ENCODE data around the gene MYG1. TPM values are rescaled to one million over a fixed set of nuclear protein-coding genes. Genes with fewer than 3 reads are reported as not detected.
"Not testable (repeated sequence)": the region's sequence is repeated elsewhere in the genome, so short reads cannot be mapped to it uniquely, and the experiment has no call there.

MYG1 gene
- total RNA-seq, 1 donor from 2014 or later, result 27.5 TPM

DNA sequence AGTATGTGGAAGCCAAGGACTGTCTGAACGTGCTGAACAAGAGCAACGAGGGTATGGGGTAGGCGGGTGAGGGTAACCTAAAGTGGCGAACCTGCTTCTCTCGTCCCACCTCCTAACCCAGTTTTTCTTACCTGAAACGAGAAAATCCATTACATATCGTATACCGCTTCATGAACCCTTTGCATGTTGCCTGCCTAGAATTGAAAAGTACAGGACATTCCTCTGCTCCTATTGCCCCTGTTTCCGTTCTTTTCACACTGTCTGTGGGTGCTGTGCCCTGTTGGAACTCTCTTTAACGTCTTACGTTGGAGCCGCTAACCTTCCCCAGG, 3.6 kb upstream of the MYG1 start:
- TF ChIP-seq, protein P1, sequence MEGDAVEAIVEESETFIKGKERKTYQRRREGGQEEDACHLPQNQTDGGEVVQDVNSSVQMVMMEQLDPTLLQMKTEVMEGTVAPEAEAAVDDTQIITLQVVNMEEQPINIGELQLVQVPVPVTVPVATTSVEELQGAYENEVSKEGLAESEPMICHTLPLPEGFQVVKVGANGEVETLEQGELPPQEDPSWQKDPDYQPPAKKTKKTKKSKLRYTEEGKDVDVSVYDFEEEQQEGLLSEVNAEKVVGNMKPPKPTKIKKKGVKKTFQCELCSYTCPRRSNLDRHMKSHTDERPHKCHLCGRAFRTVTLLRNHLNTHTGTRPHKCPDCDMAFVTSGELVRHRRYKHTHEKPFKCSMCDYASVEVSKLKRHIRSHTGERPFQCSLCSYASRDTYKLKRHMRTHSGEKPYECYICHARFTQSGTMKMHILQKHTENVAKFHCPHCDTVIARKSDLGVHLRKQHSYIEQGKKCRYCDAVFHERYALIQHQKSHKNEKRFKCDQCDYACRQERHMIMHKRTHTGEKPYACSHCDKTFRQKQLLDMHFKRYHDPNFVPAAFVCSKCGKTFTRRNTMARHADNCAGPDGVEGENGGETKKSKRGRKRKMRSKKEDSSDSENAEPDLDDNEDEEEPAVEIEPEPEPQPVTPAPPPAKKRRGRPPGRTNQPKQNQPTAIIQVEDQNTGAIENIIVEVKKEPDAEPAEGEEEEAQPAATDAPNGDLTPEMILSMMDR (IDR thresholded peaks at IDR 0.05), result no peak
- H3K9me3 ChIP-seq, result no peaks in the 10 kb centered on the region
- H3K27ac ChIP-seq, result peak overlapping the region; percentile 85 to 92
- DNase-seq (ENCODE audit: low spot score in 2 of 2), result no peak
- intact Hi-C loops (cut with DNase I), result loop anchor here (1.0 to 5.0 kb wide), 3 partner anchors 25 to 77 kb away; partner anchors contain the start of genes AAAS and RARG
- H3K36me3 ChIP-seq, result peaks cover 0 to 14% of the 10 kb centered on the region in 2 donors
- H3K4me1 ChIP-seq, result peaks cover 10 to 26% of the 10 kb centered on the region in 2 donors
- H3K27me3 ChIP-seq, result no peaks in the 10 kb centered on the region
- peak overlapping the region; percentile 56 to 90 for H3K4me3 ChIP-seq

DNA sequence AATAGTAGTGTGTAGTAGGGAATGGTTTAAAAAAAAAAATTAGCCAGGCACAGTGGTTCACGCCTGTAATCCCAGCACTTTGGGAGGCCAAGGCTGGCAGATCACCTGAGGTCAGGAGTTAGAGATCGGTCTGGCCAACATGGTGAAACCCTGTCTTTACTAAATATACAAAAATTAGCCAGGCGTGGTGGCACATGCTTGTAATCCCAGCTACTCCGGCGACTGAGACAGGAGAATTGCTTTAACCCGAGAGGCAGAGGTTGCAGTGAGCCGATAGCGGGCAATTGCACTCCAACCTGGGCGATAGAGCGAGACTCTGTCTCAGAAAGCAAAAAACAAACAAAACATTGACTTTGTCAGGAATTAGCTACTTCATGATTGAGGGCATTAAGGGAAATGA, 2.4 kb upstream of the MYG1 start:
- peaks cover 10 to 31% of the 10 kb centered on the region in 2 donors for H3K4me1 ChIP-seq
- not testable (repeated sequence) for H3K27me3 ChIP-seq; H3K27ac ChIP-seq; DNase-seq (ENCODE audit: low spot score in 2 of 2); H3K9me3 ChIP-seq; H3K4me3 ChIP-seq
- intact Hi-C loops (cut with DNase I), result loop anchor here (5.0 kb wide), 1 partner anchor 65 kb away; the partner anchor contains the start of gene RARG
- H3K36me3 ChIP-seq, result peaks cover 0 to 19% of the 10 kb centered on the region in 2 donors

DNA sequence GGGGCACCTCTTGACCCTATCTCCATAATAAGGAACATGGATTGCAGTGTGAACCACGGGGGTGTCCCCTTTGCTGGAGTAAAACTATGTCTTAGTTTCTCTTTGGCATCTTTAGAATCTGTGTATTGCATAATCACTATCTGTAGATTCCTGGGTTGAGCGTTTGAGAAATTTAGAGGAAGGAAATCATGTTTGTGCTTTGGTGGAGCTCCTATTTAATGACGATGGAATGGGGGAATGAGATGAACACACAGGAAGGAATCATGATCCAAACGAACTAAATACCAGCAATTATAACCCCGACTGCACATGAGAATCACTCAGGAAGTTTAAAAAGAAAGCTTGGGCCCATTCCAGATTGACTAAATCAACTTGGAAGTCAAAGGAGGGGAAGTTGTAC, 1.3 kb upstream of the MYG1 start:
- TF ChIP-seq, protein P1 (IDR thresholded peaks at IDR 0.05), result no peak
- Histone ChIP-seq H3K27me3 (no peaks in the 10 kb centered on the region), H3K4me1 (peaks cover 10 to 31% of the 10 kb centered on the region in 2 donors), H3K27ac (peak overlapping the region; percentile 57 to 69), H3K9me3 (no peaks in the 10 kb centered on the region), H3K4me3 (no peak overlapping the region), H3K36me3 (peaks cover 4 to 30% of the 10 kb centered on the region in 2 donors)
- intact Hi-C loops (cut with DNase I), result loop anchor here (5.0 kb wide), 1 partner anchor 66 kb away; the partner anchor contains the start of gene RARG
- DNase-seq (ENCODE audit: low spot score in 2 of 2), result no peak

DNA sequence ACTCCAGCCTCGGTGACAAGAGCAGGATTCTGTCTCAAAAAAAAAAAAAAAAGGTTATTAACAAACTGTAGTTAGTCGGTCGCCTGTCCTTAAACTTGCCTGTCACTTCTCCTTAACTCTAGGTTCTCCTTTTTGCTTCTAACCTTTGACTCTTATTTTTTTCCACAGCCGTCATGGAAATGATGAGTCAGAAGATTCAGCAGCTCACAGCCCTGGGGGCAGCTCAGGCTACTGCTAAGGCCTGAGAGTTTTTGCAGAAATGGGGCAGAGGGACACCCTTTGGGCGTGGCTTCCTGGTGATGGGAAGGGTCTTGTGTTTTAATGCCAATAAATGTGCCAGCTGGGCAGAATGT, 418 bp upstream of the MYG1 start:
- H3K9me3 ChIP-seq, result no peaks in the 10 kb centered on the region
- peaks cover 8 to 34% of the 10 kb centered on the region in 2 donors for H3K36me3 ChIP-seq
- intact Hi-C loops (cut with DNase I), result loop anchor here (1.0 to 5.0 kb wide), 2 partner anchors 22 to 67 kb away; partner anchors contain the start of genes AAAS and RARG
- H3K27me3 ChIP-seq, result no peaks in the 10 kb centered on the region
- H3K4me1 ChIP-seq, result peaks cover 10 to 31% of the 10 kb centered on the region in 2 donors
- TF ChIP-seq, protein P1 (IDR thresholded peaks at IDR 0.05), result peak in 1 of 3 experiments; percentile 2
- peak in 1 of 2 donors; percentile 73 for DNase-seq (ENCODE audit: low spot score in 2 of 2)
- peak overlapping the region; percentile 57 to 69 for H3K27ac ChIP-seq
- H3K4me3 ChIP-seq, result peak overlapping the region; percentile 65 to 83

DNA sequence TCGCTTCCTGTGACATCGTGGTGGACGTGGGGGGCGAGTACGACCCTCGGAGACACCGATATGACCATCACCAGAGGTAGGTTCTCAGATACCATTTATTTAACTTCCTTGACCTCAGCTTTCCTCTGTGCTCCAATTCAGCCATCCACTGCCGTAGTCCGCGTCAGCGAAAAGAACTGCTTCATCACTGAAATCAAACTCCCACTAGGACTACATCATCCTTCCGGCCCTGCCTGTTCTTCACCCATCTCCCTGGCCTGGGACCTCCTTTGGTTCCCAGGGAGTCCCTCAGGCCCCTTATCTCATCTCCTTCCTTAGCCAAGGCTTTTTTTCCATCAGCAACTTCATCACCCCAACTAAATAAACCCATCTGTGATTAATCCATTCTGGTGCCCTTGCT, 692 bp downstream of the MYG1 start:
- intact Hi-C loops (cut with DNase I), result no loop called here
- Histone ChIP-seq H3K27ac (peak overlapping the region; percentile 57 to 69), H3K9me3 (no peaks in the 10 kb centered on the region), H3K4me3 (peak overlapping the region; percentile 65 to 83), H3K27me3 (no peaks in the 10 kb centered on the region), H3K4me1 (peaks cover 10 to 28% of the 10 kb centered on the region in 2 donors), H3K36me3 (peaks cover 10 to 40% of the 10 kb centered on the region in 2 donors)
- DNase-seq (ENCODE audit: low spot score in 2 of 2), result no peak
- TF ChIP-seq, protein P1 (IDR thresholded peaks at IDR 0.05), result no peak

DNA sequence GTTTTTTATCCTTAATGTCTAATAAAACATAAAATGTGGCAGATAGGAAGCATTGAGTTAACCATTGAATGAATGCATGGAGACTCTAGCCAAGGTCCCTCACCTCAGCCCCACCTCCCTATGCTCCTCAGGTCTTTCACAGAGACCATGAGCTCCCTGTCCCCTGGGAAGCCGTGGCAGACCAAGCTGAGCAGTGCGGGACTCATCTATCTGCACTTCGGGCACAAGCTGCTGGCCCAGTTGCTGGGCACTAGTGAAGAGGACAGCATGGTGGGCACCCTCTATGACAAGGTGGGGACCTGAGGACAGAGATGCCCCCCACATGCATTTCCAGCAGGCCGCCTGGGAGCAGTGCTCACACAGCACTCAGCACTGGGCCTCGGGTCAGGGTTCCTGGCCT, 3.4 kb downstream of the MYG1 start:
- intact Hi-C loops (cut with DNase I), result no loop called here
- TF ChIP-seq, protein P1 (IDR thresholded peaks at IDR 0.05), result no peak
- H3K4me1 ChIP-seq, result peaks cover 3 to 20% of the 10 kb centered on the region in 2 donors
- H3K36me3 ChIP-seq, result peaks cover 37 to 62% of the 10 kb centered on the region in 2 donors
- H3K4me3 ChIP-seq, result no peak overlapping the region
- no peak for DNase-seq (ENCODE audit: low spot score in 2 of 2)
- no peaks in the 10 kb centered on the region for H3K9me3 ChIP-seq
- H3K27ac ChIP-seq, result no peak overlapping the region
- H3K27me3 ChIP-seq, result no peaks in the 10 kb centered on the region

All from ascending aorta (tissue), 2 donors.